HepG2 (cell line): ENCODE measurements around the gene SRGAP3. TPM values are rescaled to one million over a fixed set of nuclear protein-coding genes. Genes with fewer than 3 reads are reported as not detected.

Source experiments
- MXI1 ChIP-seq: IDR thresholded peaks from 3 replicates; pipeline ENCODE4 v1.6.1; 2012; ENCODE audit warnings: low read depth, low read length, inconsistent platforms, borderline replicate concordance
- NCOA5 ChIP-seq: sonication (generic); formaldehyde crosslinking; IDR thresholded peaks from 2 replicates; pipeline ENCODE4 v1.4.0; 2020; ENCODE audit warnings: missing genetic modification reagents
- NFE2 ChIP-seq: sonication (generic); formaldehyde crosslinking; IDR thresholded peaks from 2 replicates; pipeline ENCODE4 v1.4.0; 2020; ENCODE audit warnings: missing genetic modification reagents
- NR2F6 ChIP-seq, 2 experiments: IDR thresholded peaks; 2 replicates each; pipeline ENCODE4 v1.6.1; 2016; ENCODE audit warnings: antibody characterized with exemption in 1 of 2, mild to moderate bottlenecking in 1 of 2
- POLR2AphosphoS5 ChIP-seq: IDR thresholded peaks from 2 replicates; pipeline ENCODE4 v1.6.1; 2012; ENCODE audit warnings: low read depth, low read length
- PTBP1 ChIP-seq: fragments of 200-400 bp; formaldehyde crosslinking; IDR thresholded peaks from 2 replicates; pipeline ENCODE4 v1.6.1; 2018; ENCODE audit warnings: low read length, low read depth; ENCODE audit not compliant: poor library complexity, severe bottlenecking
- RBAK ChIP-seq: sonication (generic); formaldehyde crosslinking; IDR thresholded peaks from 2 replicates; pipeline ENCODE4 v1.5.1; 2020; ENCODE audit warnings: mild to moderate bottlenecking, missing genetic modification reagents
- SIX4 ChIP-seq: sonication (generic); formaldehyde crosslinking; IDR thresholded peaks from 2 replicates; pipeline ENCODE4 v1.4.0; 2020; ENCODE audit warnings: missing genetic modification reagents
- SNAPC5 ChIP-seq: sonication (generic); formaldehyde crosslinking; IDR thresholded peaks from 2 replicates; pipeline ENCODE4 v1.8.1; 2023; ENCODE audit warnings: mild to moderate bottlenecking, missing genetic modification reagents, borderline replicate concordance
- SOX5 ChIP-seq: IDR thresholded peaks from 2 replicates; pipeline ENCODE4 v1.6.1; 2016; ENCODE audit warnings: borderline replicate concordance
- TBX3 ChIP-seq: fragments of 450-650 bp; IDR thresholded peaks from 2 replicates; pipeline ENCODE4 v1.6.1; 2017; ENCODE audit warnings: antibody characterized with exemption, mild to moderate bottlenecking, inconsistent platforms, borderline replicate concordance
- YEATS4 ChIP-seq: sonication (generic); formaldehyde crosslinking; IDR thresholded peaks from 2 replicates; pipeline ENCODE4 v1.4.0; 2020; ENCODE audit warnings: missing genetic modification reagents, borderline replicate concordance
- ZFP1 ChIP-seq: IDR thresholded peaks from 2 replicates; pipeline ENCODE4 v1.6.1; 2016
- ZNF296 ChIP-seq: sonication (generic); formaldehyde crosslinking; conservative IDR thresholded peaks from 2 replicates; pipeline ENCODE4 v1.5.0; 2020; ENCODE audit warnings: mild to moderate bottlenecking, missing genetic modification reagents
- ZNF335 ChIP-seq: sonication (generic); formaldehyde crosslinking; IDR thresholded peaks from 2 replicates; pipeline ENCODE4 v1.4.0; 2020; ENCODE audit warnings: missing genetic modification reagents
- ZNF383 ChIP-seq: sonication (generic); formaldehyde crosslinking; IDR thresholded peaks from 2 replicates; pipeline ENCODE4 v1.4.0; 2020; ENCODE audit warnings: missing genetic modification reagents, mild to moderate bottlenecking, borderline replicate concordance
- ZNF441 ChIP-seq: sonication (generic); formaldehyde crosslinking; IDR thresholded peaks from 2 replicates; pipeline ENCODE4 v1.7.0; 2021; ENCODE audit warnings: missing genetic modification reagents, borderline replicate concordance
- ZNF788 ChIP-seq: sonication (generic); formaldehyde crosslinking; IDR thresholded peaks from 2 replicates; pipeline ENCODE4 v1.5.0; 2020; ENCODE audit warnings: mild to moderate bottlenecking, missing genetic modification reagents, borderline replicate concordance
- ZNF816 ChIP-seq: sonication (generic); formaldehyde crosslinking; IDR thresholded peaks from 2 replicates; pipeline ENCODE4 v1.8.0; 2022; ENCODE audit warnings: missing genetic modification reagents, mild to moderate bottlenecking, borderline replicate concordance
- polyA plus RNA-seq, 8 experiments: library from polyadenylated mRNA; depleted of rRNA in 3 of 8; stranded (reverse) in 7 of 8; unstranded in 1 of 8; fragments of >200 nt; fragmentation: Illumina TruSeq in 4 of 8; extraction: Trizol in 4 of 8; gene quantifications; 2 replicates each; pipeline versions ENCODE4 v1.2.1 to v1.2.3, GENCODE V29; 2011 to 2016; ENCODE audit warnings: low read depth in 4 of 8, missing spikeins in 1 of 8, mixed read lengths in 1 of 8; ENCODE audit not compliant: insufficient read depth in 1 of 8
- total RNA-seq, 5 experiments: library from RNA; depleted of rRNA; stranded (reverse); fragments of >200 nt; fragmentation: Illumina TruSeq; extraction: Trizol; gene quantifications; 2 replicates each; pipeline ENCODE4 v1.2.3, GENCODE V29; 2016; ENCODE audit warnings: low read depth in 1 of 5
- TF ChIP-seq, protein P1 (sequence below): sonication (generic); formaldehyde crosslinking; IDR thresholded peaks from 2 replicates; pipeline ENCODE4 v1.8.1; 2023; ENCODE audit warnings: missing genetic modification reagents, inconsistent platforms, borderline replicate concordance
- TF ChIP-seq, protein P2 (sequence below): sonication (generic); formaldehyde crosslinking; IDR thresholded peaks from 2 replicates; pipeline ENCODE4 v1.4.0; 2020; ENCODE audit warnings: missing genetic modification reagents
- TF ChIP-seq, protein P3 (sequence below): IDR thresholded peaks from 2 replicates; pipeline ENCODE4 v1.6.1; 2018; ENCODE audit warnings: missing genetic modification reagents, mild to moderate bottlenecking, missing compliant biosample characterization
- TF ChIP-seq, protein P4 (sequence below): sonication (generic); formaldehyde crosslinking; conservative IDR thresholded peaks from 2 replicates; pipeline ENCODE4 v1.4.0; 2020; ENCODE audit warnings: missing genetic modification reagents
- TF ChIP-seq, protein P5 (sequence below): sonication (generic); formaldehyde crosslinking; IDR thresholded peaks from 2 replicates; pipeline ENCODE4 v1.8.0; 2022; ENCODE audit warnings: missing genetic modification reagents, mild to moderate bottlenecking, moderate library complexity, borderline replicate concordance

Gene SRGAP3
- total and polyA plus RNA-seq, 2 of the 13 experiments (the other 11 are each of a cell fraction or from before 2014, with no cell fraction given) = 1.2 to 1.4 TPM

DNA sequence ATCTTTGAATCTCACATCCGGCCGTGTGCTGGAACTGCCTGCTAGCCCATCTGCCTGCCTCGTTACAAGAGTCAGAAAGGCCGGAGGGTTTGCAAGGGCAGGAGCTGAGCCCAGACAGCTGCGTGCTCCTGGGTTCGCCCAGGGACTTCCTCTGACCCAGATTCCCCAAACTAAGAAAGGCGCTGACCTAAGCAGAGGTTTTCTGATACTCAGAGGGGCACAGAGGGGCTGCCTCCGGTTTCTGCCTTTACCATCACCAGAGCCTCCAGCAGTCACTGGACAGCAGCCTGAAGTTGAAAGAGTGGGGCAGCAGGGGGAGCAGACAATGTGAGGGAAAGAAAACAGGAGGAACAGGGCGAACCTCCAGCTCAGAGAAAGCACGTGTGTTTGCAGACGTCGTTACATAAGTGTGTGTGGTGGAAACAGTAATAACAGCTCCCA lies 252.7 kb downstream of the SRGAP3 start (continued):
- no peak for TF ChIP-seq ZNF441 (CRISPR knock-in tag)
- TF ChIP-seq, protein P1, sequence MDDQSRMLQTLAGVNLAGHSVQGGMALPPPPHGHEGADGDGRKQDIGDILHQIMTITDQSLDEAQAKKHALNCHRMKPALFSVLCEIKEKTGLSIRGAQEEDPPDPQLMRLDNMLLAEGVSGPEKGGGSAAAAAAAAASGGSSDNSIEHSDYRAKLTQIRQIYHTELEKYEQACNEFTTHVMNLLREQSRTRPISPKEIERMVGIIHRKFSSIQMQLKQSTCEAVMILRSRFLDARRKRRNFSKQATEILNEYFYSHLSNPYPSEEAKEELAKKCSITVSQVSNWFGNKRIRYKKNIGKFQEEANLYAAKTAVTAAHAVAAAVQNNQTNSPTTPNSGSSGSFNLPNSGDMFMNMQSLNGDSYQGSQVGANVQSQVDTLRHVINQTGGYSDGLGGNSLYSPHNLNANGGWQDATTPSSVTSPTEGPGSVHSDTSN (CRISPR knock-in tag) = no peak
- TF ChIP-seq POLR2AphosphoS5 = no peak
- no peak for TF ChIP-seq RBAK (CRISPR knock-in tag)
- TF ChIP-seq NR2F6 (IDR thresholded peaks at IDR 0.05) = no peak
- TF ChIP-seq NR2F6 (CRISPR knock-in tag; IDR thresholded peaks at IDR 0.05) = no peak
- TF ChIP-seq, protein P2, sequence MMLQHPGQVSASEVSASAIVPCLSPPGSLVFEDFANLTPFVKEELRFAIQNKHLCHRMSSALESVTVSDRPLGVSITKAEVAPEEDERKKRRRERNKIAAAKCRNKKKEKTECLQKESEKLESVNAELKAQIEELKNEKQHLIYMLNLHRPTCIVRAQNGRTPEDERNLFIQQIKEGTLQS (CRISPR knock-in tag) = no peak
- TF ChIP-seq ZNF335 = no peak
- no peak for TF ChIP-seq MXI1
- TF ChIP-seq, protein P3, sequence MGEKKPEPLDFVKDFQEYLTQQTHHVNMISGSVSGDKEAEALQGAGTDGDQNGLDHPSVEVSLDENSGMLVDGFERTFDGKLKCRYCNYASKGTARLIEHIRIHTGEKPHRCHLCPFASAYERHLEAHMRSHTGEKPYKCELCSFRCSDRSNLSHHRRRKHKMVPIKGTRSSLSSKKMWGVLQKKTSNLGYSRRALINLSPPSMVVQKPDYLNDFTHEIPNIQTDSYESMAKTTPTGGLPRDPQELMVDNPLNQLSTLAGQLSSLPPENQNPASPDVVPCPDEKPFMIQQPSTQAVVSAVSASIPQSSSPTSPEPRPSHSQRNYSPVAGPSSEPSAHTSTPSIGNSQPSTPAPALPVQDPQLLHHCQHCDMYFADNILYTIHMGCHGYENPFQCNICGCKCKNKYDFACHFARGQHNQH (CRISPR knock-in tag) = no peak
- TF ChIP-seq SOX5 (CRISPR knock-in tag) = 0 out of 2 replicates have a peak, but pooled peaks have one; percentile 25
- no peak for TF ChIP-seq SIX4 (CRISPR knock-in tag)
- TF ChIP-seq YEATS4 (CRISPR knock-in tag) = no peak
- no peak for TF ChIP-seq ZNF816 (CRISPR knock-in tag)
- TF ChIP-seq, protein P4, sequence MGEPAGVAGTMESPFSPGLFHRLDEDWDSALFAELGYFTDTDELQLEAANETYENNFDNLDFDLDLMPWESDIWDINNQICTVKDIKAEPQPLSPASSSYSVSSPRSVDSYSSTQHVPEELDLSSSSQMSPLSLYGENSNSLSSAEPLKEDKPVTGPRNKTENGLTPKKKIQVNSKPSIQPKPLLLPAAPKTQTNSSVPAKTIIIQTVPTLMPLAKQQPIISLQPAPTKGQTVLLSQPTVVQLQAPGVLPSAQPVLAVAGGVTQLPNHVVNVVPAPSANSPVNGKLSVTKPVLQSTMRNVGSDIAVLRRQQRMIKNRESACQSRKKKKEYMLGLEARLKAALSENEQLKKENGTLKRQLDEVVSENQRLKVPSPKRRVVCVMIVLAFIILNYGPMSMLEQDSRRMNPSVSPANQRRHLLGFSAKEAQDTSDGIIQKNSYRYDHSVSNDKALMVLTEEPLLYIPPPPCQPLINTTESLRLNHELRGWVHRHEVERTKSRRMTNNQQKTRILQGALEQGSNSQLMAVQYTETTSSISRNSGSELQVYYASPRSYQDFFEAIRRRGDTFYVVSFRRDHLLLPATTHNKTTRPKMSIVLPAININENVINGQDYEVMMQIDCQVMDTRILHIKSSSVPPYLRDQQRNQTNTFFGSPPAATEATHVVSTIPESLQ (CRISPR knock-in tag) = no peak
- TF ChIP-seq ZFP1 (CRISPR knock-in tag) = no peak
- TF ChIP-seq ZNF383 (CRISPR knock-in tag) = no peak
- TF ChIP-seq TBX3 = no peak
- TF ChIP-seq NCOA5 = no peak
- TF ChIP-seq NFE2 (CRISPR knock-in tag) = no peak
- no peak for TF ChIP-seq ZNF296 (CRISPR knock-in tag)
- no peak for TF ChIP-seq SNAPC5 (CRISPR knock-in tag)
- no peak for TF ChIP-seq ZNF788 (CRISPR knock-in tag)
- no peak for TF ChIP-seq PTBP1
- TF ChIP-seq, protein P5, sequence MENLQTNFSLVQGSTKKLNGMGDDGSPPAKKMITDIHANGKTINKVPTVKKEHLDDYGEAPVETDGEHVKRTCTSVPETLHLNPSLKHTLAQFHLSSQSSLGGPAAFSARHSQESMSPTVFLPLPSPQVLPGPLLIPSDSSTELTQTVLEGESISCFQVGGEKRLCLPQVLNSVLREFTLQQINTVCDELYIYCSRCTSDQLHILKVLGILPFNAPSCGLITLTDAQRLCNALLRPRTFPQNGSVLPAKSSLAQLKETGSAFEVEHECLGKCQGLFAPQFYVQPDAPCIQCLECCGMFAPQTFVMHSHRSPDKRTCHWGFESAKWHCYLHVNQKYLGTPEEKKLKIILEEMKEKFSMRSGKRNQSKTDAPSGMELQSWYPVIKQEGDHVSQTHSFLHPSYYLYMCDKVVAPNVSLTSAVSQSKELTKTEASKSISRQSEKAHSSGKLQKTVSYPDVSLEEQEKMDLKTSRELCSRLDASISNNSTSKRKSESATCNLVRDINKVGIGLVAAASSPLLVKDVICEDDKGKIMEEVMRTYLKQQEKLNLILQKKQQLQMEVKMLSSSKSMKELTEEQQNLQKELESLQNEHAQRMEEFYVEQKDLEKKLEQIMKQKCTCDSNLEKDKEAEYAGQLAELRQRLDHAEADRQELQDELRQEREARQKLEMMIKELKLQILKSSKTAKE (CRISPR knock-in tag) = no peak
